Measurements from ENCODE around the gene CDKAL1. TPM values are rescaled to one million over a fixed set of nuclear protein-coding genes. Genes with fewer than 3 reads are reported as not detected.

The CDKAL1 gene
- total RNA-seq, 4 donors from 2014 or later, result 10.3 to 11.2 (median 10.5) TPM

DNA sequence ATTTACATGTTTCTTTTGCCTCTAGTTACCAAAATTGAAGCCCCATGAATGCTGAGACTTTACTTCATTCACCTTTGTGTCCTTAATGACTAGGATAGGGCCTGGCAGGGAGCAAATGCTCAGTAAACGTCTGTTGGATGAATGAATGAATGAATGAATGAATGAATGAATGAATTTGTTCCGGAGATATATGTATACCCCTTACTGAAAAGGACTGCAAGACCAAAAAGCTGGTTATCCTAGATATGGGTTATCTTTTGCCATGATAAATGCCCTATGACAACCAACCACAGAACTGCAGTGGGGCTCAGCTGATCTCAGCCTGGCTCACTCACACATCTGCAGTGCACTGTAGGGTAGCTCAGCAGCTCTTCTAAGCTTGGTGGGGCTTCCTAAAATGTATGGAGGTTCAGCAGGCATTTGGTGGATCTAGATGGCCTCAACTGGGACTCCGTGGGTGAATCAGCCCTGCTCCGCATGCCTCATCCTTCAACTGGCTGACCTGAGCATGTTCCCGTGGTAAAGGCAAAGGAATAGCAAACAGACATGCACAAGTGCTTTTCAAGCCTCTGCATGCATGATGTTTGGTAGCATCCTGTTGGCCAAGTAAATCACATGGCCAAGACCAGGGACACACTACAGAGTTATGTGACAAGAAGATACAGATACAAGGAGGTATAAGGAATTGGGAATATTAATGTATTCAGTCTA, 680.6 kb downstream of the CDKAL1 start:
- Histone ChIP-seq H3K27me3 (no peaks in the 10 kb centered on the region), H3K4me1 (peaks cover 0 to 1% (median 0%) of the 10 kb centered on the region in 4 donors), H3K4me3 (no peak overlapping the region), H3K36me3 (peaks cover 0 to 7% (median 2%) of the 10 kb centered on the region in 4 donors), H3K27ac (replicated peaks in 1 of 4) (no peak overlapping the region), H3K9me3 (peaks cover 0 to 4% (median 2%) of the 10 kb centered on the region in 4 donors)
- WGBS, result 93% methylated on average over 5 of the region's 5 CpGs
- intact Hi-C loops (cut with DNase I), result no loop called here
- DNase-seq (ENCODE audit: extremely low spot score), result no peak
- TF ChIP-seq POLR2AphosphoS5 (IDR thresholded peaks at IDR 0.05) (no peak), POLR2A (IDR thresholded peaks at IDR 0.05; ENCODE audit: low read depth) (no peak)

DNA sequence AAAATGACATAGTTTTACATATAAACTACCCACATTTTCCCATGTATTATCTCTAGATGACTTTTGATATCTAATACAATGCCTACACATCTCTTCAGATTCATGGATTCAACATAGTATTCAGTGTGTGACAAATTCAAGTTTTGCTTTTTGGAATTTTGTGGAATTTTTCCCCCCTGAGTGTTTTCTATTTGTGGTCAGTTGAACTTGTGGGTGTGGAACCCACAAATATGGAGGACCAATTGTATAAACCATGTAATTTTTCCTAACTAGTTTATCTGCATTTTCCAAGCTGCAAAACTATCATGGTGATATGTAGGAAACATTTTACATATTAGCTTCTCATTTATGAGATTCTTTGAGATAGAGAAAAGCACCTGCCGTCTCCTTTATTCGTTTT, 685.0 kb downstream of the CDKAL1 start:
- H3K27ac ChIP-seq (replicated peaks in 1 of 4), result no peak overlapping the region
- peaks cover 0 to 10% (median 4%) of the 10 kb centered on the region in 4 donors for H3K36me3 ChIP-seq
- WGBS, result 91% methylated on average over 2 of the region's 2 CpGs
- no peak for DNase-seq (ENCODE audit: extremely low spot score)
- H3K4me1 ChIP-seq, result peaks cover 0 to 8% (median 0%) of the 10 kb centered on the region in 4 donors
- no peaks in the 10 kb centered on the region for H3K27me3 ChIP-seq
- intact Hi-C loops (cut with DNase I), result no loop called here
- H3K9me3 ChIP-seq, result peaks cover 0 to 4% (median 2%) of the 10 kb centered on the region in 4 donors
- TF ChIP-seq EP300 (IDR thresholded peaks at IDR 0.05), result no peak
- TF ChIP-seq, protein P1, sequence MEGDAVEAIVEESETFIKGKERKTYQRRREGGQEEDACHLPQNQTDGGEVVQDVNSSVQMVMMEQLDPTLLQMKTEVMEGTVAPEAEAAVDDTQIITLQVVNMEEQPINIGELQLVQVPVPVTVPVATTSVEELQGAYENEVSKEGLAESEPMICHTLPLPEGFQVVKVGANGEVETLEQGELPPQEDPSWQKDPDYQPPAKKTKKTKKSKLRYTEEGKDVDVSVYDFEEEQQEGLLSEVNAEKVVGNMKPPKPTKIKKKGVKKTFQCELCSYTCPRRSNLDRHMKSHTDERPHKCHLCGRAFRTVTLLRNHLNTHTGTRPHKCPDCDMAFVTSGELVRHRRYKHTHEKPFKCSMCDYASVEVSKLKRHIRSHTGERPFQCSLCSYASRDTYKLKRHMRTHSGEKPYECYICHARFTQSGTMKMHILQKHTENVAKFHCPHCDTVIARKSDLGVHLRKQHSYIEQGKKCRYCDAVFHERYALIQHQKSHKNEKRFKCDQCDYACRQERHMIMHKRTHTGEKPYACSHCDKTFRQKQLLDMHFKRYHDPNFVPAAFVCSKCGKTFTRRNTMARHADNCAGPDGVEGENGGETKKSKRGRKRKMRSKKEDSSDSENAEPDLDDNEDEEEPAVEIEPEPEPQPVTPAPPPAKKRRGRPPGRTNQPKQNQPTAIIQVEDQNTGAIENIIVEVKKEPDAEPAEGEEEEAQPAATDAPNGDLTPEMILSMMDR (IDR thresholded peaks at IDR 0.05), result no peak
- TF ChIP-seq POLR2A (IDR thresholded peaks at IDR 0.05; ENCODE audit: low read depth), result no peak
- TF ChIP-seq POLR2AphosphoS5 (IDR thresholded peaks at IDR 0.05), result no peak
- no peak overlapping the region for H3K4me3 ChIP-seq

DNA sequence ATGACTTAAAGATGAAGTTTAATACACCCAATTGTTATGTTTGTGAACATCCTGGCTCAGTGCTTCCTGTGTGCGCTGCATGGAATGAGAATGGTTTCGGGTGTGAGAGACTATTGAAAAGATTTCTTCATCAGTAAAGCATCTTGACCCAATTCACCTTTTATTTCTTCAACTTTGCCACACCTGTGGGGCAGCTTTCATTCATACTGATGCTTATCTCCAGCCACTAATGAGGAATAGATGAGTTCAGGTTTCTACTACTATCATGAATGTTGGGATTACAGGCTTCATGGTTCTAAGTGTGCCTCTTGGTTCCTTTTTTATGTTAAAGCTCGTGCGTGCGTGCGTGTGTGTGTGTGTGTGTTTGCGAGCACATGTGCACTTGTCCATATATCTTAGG, 685.6 kb downstream of the CDKAL1 start:
- Histone ChIP-seq H3K9me3 (peaks cover 0 to 4% (median 2%) of the 10 kb centered on the region in 4 donors), H3K27ac (replicated peaks in 1 of 4) (no peak overlapping the region), H3K36me3 (peaks cover 0 to 10% (median 4%) of the 10 kb centered on the region in 4 donors), H3K27me3 (no peaks in the 10 kb centered on the region), H3K4me3 (no peak overlapping the region), H3K4me1 (peaks cover 0 to 8% (median 0%) of the 10 kb centered on the region in 4 donors)
- no peak for TF ChIP-seq POLR2A (IDR thresholded peaks at IDR 0.05; ENCODE audit: low read depth)
- TF ChIP-seq, protein P1 (IDR thresholded peaks at IDR 0.05), result no peak
- TF ChIP-seq EP300 (IDR thresholded peaks at IDR 0.05), result no peak
- no peak for TF ChIP-seq POLR2AphosphoS5 (IDR thresholded peaks at IDR 0.05)
- intact Hi-C loops (cut with DNase I), result no loop called here
- no peak for DNase-seq (ENCODE audit: extremely low spot score)
- 92% methylated on average over 7 of the region's 7 CpGs for WGBS

DNA sequence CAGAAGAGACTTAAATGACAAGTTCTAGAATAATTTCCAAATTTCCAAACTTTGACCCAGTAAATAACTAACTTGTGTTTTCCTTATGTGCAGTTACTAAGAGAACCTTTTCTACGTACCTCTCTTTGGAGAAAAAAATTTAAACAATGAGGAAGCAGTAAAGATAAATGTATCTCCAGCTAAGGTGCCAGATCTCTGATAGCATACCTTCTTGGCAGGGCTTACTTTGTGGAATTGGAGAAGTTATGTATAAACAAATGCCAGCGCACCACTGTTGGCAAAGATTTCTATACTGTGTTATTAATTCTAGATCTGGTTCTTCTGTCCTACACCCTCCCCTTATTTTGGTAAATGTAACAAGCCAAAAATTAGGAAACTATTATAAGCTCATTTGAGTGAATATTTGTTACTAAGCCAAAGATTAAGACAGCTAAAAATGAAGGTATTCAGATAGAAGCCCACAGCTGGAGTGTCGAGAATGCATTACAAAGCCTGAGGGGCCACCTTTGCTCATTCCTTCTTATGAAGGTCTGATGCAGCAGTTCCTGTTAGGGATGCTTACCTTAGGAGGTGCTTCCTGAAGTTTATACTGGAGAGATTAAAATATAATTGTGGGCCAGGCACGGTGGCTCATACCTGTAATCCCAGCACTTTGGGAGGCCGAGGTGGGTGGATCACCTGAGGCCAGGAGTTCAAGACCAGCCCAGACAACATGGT, 686.2 kb downstream of the CDKAL1 start:
- Histone ChIP-seq H3K27me3 (no peaks in the 10 kb centered on the region), H3K4me1 (peaks cover 0 to 8% (median 0%) of the 10 kb centered on the region in 4 donors), H3K27ac (replicated peaks in 1 of 4) (no peak overlapping the region), H3K36me3 (peaks cover 0 to 10% (median 2%) of the 10 kb centered on the region in 4 donors), H3K4me3 (no peak overlapping the region), H3K9me3 (peaks cover 0 to 4% (median 2%) of the 10 kb centered on the region in 4 donors)
- DNase-seq (ENCODE audit: extremely low spot score), result no peak
- WGBS, result 67% methylated on average over 5 of the region's 5 CpGs
- intact Hi-C loops (cut with DNase I), result no loop called here
- TF ChIP-seq POLR2AphosphoS5 (IDR thresholded peaks at IDR 0.05) (no peak), EP300 (IDR thresholded peaks at IDR 0.05) (no peak), POLR2A (IDR thresholded peaks at IDR 0.05; ENCODE audit: low read depth) (no peak)
- TF ChIP-seq, protein P1 (IDR thresholded peaks at IDR 0.05), result no peak

DNA sequence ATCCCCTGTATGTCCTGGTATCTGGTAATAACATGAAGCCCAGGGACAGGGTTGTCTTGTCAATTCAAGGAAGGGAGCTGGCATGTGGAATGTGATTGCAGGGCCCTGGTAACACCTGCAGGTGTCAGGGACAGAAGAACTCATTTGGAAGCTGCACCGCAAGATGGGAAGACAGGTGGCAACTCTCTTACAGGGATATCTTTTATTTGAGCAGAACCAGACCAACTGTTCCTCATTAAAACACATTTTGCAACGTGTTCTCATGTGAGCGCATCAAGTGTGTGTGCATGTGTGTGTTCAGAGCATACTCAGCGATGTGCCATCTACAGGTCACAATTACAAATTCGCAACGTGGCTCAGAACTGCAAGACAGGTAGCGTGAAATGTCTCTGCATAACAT, 688.4 kb downstream of the CDKAL1 start:
- Histone ChIP-seq H3K27ac (replicated peaks in 1 of 4) (no peak overlapping the region), H3K4me3 (no peak overlapping the region), H3K9me3 (peaks cover 0 to 4% (median 2%) of the 10 kb centered on the region in 4 donors), H3K27me3 (no peaks in the 10 kb centered on the region), H3K4me1 (peaks cover 0 to 8% (median 0%) of the 10 kb centered on the region in 4 donors), H3K36me3 (peaks cover 0 to 10% (median 2%) of the 10 kb centered on the region in 4 donors)
- TF ChIP-seq, protein P1 (IDR thresholded peaks at IDR 0.05), result no peak
- TF ChIP-seq POLR2A (IDR thresholded peaks at IDR 0.05; ENCODE audit: low read depth) (no peak), EP300 (IDR thresholded peaks at IDR 0.05) (no peak), POLR2AphosphoS5 (IDR thresholded peaks at IDR 0.05) (no peak)
- no peak for DNase-seq (ENCODE audit: extremely low spot score)
- intact Hi-C loops (cut with DNase I), result no loop called here
- 95% methylated on average over 7 of the region's 7 CpGs for WGBS

All from esophagus muscularis mucosa (tissue), 4 donors.